Activated T-cell treated with anti-CD3 and anti-CD28 coated beads, Interleukin-2, amount 50 U/mL, for 24 hours (primary cell): ENCODE data around the gene SHC2.

Source experiments
- DNase-seq: peaks from one replicate; pipeline ENCODE4 v3.0.0-alpha.2; 2020
- H3K27ac Mint-ChIP-seq: 2 replicates; pipeline ENCODE4 v1.8.0; 2020; ENCODE audit warnings: mild to moderate bottlenecking, mixed read lengths
- H3K27me3 Mint-ChIP-seq: 2 replicates; pipeline ENCODE4 v1.8.0; 2020; ENCODE audit warnings: mixed read lengths
- H3K36me3 Mint-ChIP-seq: 2 replicates; pipeline ENCODE4 v1.8.0; 2020; ENCODE audit warnings: low read depth, mixed read lengths
- H3K4me1 Mint-ChIP-seq: 2 replicates; pipeline ENCODE4 v1.8.0; 2020; ENCODE audit warnings: low read depth, mixed read lengths
- H3K4me3 Mint-ChIP-seq: 2 replicates; pipeline ENCODE4 v1.8.0; 2020; ENCODE audit warnings: mild to moderate bottlenecking, moderate library complexity, mixed read lengths
- H3K9me3 Mint-ChIP-seq: 2 replicates; pipeline ENCODE4 v1.8.0; 2020; ENCODE audit warnings: mixed read lengths

SHC2 gene

GRCh38 chr19:496112-496665, 35.4 kb upstream of the SHC2 start, which contains the start of gene MADCAM1:
TSS of gene MADCAM1 (plus strand) at chr19:496486. CDS start at chr19:496500, 14 bp downstream.
- peaks cover 3% of the 10 kb centered on the region for H3K4me1 Mint-ChIP-seq
- H3K4me3 Mint-ChIP-seq, result no peak within 1 kb of the TSS
- H3K36me3 Mint-ChIP-seq, result no peaks in the 10 kb centered on the region
- peaks cover 26% of the 10 kb centered on the region for H3K27me3 Mint-ChIP-seq
- no peaks in the 10 kb centered on the region for H3K9me3 Mint-ChIP-seq
- H3K27ac Mint-ChIP-seq, result no peak within 1 kb of the TSS
- no peak for DNase-seq

- Mint-ChIP-seq H3K9me3 (no peaks in the 10 kb centered on the region), H3K27ac (no peak overlapping the region), H3K36me3 (no peaks in the 10 kb centered on the region), H3K4me3 (no peak overlapping the region), H3K4me1 (peaks cover 3% of the 10 kb centered on the region), H3K27me3 (peaks cover 26% of the 10 kb centered on the region)
- peak; percentile 68 for DNase-seq
Measured at GRCh38 chr19:495402-496111, 34.7 kb upstream of the SHC2 start.

GRCh38 chr19:495081-495401, 34.2 kb upstream of the SHC2 start:
- peaks cover 3% of the 10 kb centered on the region for H3K4me1 Mint-ChIP-seq
- no peaks in the 10 kb centered on the region for H3K9me3 Mint-ChIP-seq
- no peak overlapping the region for H3K27ac Mint-ChIP-seq
- no peaks in the 10 kb centered on the region for H3K36me3 Mint-ChIP-seq
- H3K27me3 Mint-ChIP-seq, result peaks cover 26% of the 10 kb centered on the region
- DNase-seq, result no peak
- H3K4me3 Mint-ChIP-seq, result no peak overlapping the region

GRCh38 chr19:494171-495080, 33.6 kb upstream of the SHC2 start:
- Mint-ChIP-seq H3K27me3 (peaks cover 23% of the 10 kb centered on the region), H3K4me1 (peaks cover 5% of the 10 kb centered on the region), H3K9me3 (no peaks in the 10 kb centered on the region), H3K27ac (no peak overlapping the region), H3K4me3 (no peak overlapping the region), H3K36me3 (no peaks in the 10 kb centered on the region)
- DNase-seq, result no peak

GRCh38 chr19:493391-494170, 32.7 kb upstream of the SHC2 start:
- H3K27ac Mint-ChIP-seq, result peak overlapping the region; percentile 2
- no peak for DNase-seq
- H3K4me3 Mint-ChIP-seq, result no peak overlapping the region
- H3K9me3 Mint-ChIP-seq, result no peaks in the 10 kb centered on the region
- peaks cover 18% of the 10 kb centered on the region for H3K27me3 Mint-ChIP-seq
- H3K4me1 Mint-ChIP-seq, result peaks cover 4% of the 10 kb centered on the region
- no peaks in the 10 kb centered on the region for H3K36me3 Mint-ChIP-seq

- H3K27ac Mint-ChIP-seq, result no peak overlapping the region
- DNase-seq, result no peak
- no peak overlapping the region for H3K4me3 Mint-ChIP-seq
- peaks cover 7% of the 10 kb centered on the region for H3K4me1 Mint-ChIP-seq
- peaks cover 12% of the 10 kb centered on the region for H3K27me3 Mint-ChIP-seq
- H3K9me3 Mint-ChIP-seq, result no peaks in the 10 kb centered on the region
- no peaks in the 10 kb centered on the region for H3K36me3 Mint-ChIP-seq
Measured at GRCh38 chr19:492091-492531, 31.3 kb upstream of the SHC2 start.

- H3K4me1 Mint-ChIP-seq, result peaks cover 7% of the 10 kb centered on the region
- H3K4me3 Mint-ChIP-seq, result no peak overlapping the region
- no peaks in the 10 kb centered on the region for H3K36me3 Mint-ChIP-seq
- DNase-seq, result no peak
- H3K27ac Mint-ChIP-seq, result no peak overlapping the region
- peaks cover 15% of the 10 kb centered on the region for H3K27me3 Mint-ChIP-seq
- no peaks in the 10 kb centered on the region for H3K9me3 Mint-ChIP-seq
Measured at GRCh38 chr19:491146-491741, 30.4 kb upstream of the SHC2 start.

GRCh38 chr19:489418-490196, 28.8 kb upstream of the SHC2 start:
- H3K4me3 Mint-ChIP-seq, result peak overlapping the region; percentile 74
- H3K27ac Mint-ChIP-seq, result peak overlapping the region; percentile 71
- H3K9me3 Mint-ChIP-seq, result no peaks in the 10 kb centered on the region
- DNase-seq, result no peak
- peaks cover 20% of the 10 kb centered on the region for H3K27me3 Mint-ChIP-seq
- H3K36me3 Mint-ChIP-seq, result no peaks in the 10 kb centered on the region
- H3K4me1 Mint-ChIP-seq, result peaks cover 7% of the 10 kb centered on the region

- peak overlapping the region; percentile 90 for H3K27ac Mint-ChIP-seq
- peak overlapping the region; percentile 81 for H3K4me3 Mint-ChIP-seq
- H3K27me3 Mint-ChIP-seq, result peaks cover 25% of the 10 kb centered on the region
- no peaks in the 10 kb centered on the region for H3K9me3 Mint-ChIP-seq
- H3K36me3 Mint-ChIP-seq, result no peaks in the 10 kb centered on the region
- peak; percentile 95 for DNase-seq
- peaks cover 7% of the 10 kb centered on the region for H3K4me1 Mint-ChIP-seq
Measured at GRCh38 chr19:488505-489417, 27.9 kb upstream of the SHC2 start.

GRCh38 chr19:485583-486236, 24.9 kb upstream of the SHC2 start:
- Mint-ChIP-seq H3K4me1 (peaks cover 6% of the 10 kb centered on the region), H3K4me3 (no peak overlapping the region), H3K36me3 (no peaks in the 10 kb centered on the region), H3K9me3 (peaks cover 4% of the 10 kb centered on the region), H3K27ac (peak overlapping the region; percentile 15), H3K27me3 (peaks cover 26% of the 10 kb centered on the region)
- DNase-seq, result no peak

- H3K4me1 Mint-ChIP-seq, result peaks cover 8% of the 10 kb centered on the region
- H3K27ac Mint-ChIP-seq, result no peak overlapping the region
- DNase-seq, result no peak
- H3K27me3 Mint-ChIP-seq, result peaks cover 26% of the 10 kb centered on the region
- H3K36me3 Mint-ChIP-seq, result no peaks in the 10 kb centered on the region
- no peak overlapping the region for H3K4me3 Mint-ChIP-seq
- H3K9me3 Mint-ChIP-seq, result peaks cover 10% of the 10 kb centered on the region
Measured at GRCh38 chr19:485077-485476, 24.2 kb upstream of the SHC2 start.

GRCh38 chr19:484494-484893, 23.7 kb upstream of the SHC2 start:
- Mint-ChIP-seq H3K4me3 (no peak overlapping the region), H3K9me3 (peaks cover 14% of the 10 kb centered on the region), H3K4me1 (peaks cover 9% of the 10 kb centered on the region), H3K27me3 (peaks cover 26% of the 10 kb centered on the region), H3K36me3 (no peaks in the 10 kb centered on the region), H3K27ac (no peak overlapping the region)
- no peak for DNase-seq
